SK-N-SH (cell line): ENCODE measurements around the gene DNAJB4. TPM values are rescaled to one million over a fixed set of nuclear protein-coding genes. Genes with fewer than 3 reads are reported as not detected.

Experiments used
- CTCF ChIA-PET: fragments of 300-600, 350-600 bp; formaldehyde crosslinking; extraction: SDS; loops from one replicate; lab custom pipeline; 2021; lab: Yijun Ruan, JAX
- POLR2A ChIA-PET: fragments of 350-600 bp; sonication (Branson Sonifier 250); formaldehyde crosslinking; extraction: SDS; loops from one replicate; lab custom pipeline; 2020; ENCODE audit warnings: antibody characterized with exemption, inconsistent platforms; lab: Yijun Ruan, JAX
- DNase-seq: peaks from one replicate; pipeline ENCODE4 v3.0.0; 2012
- H2AFZ ChIP-seq: fragments of 200-600 bp; sonication (generic); 2 replicates; pipeline ENCODE4 v1.8.1; 2016; ENCODE audit warnings: antibody characterized with exemption, mild to moderate bottlenecking, low read depth
- H3F3A ChIP-seq: fragments of 200-600 bp; sonication (generic); replicated peaks from 2 replicates; pipeline ENCODE3; 2016; ENCODE audit warnings: antibody characterized with exemption, mild to moderate bottlenecking; ENCODE audit not compliant: insufficient read depth
- H3K27ac ChIP-seq, 2 experiments: fragments of 200-500 bp in 1 of 2; fragments of 200-600 bp in 1 of 2; sonication (Bioruptor generic) in 1 of 2; sonication (generic), shearing (Covaris generic) in 1 of 2; 2 replicates each; pipeline versions ENCODE4 v1.5.1 to v1.6.1; 2014 to 2016; ENCODE audit warnings: low read depth in 2 of 2, inconsistent platforms in 1 of 2, low read length in 1 of 2, mild to moderate bottlenecking in 1 of 2, mixed read lengths in 1 of 2
- H3K27me3 ChIP-seq: fragments of 200-600 bp; sonication (generic), shearing (Covaris generic); 2 replicates; pipeline ENCODE4 v1.6.1; 2016; ENCODE audit warnings: mixed run types; ENCODE audit not compliant: insufficient read depth
- H3K36me3 ChIP-seq, 2 experiments: fragments of 200-500 bp in 1 of 2; fragments of 200-600 bp in 1 of 2; sonication (Bioruptor generic) in 1 of 2; sonication (generic) in 1 of 2; replicated peaks in 1 of 2; 2 replicates each; pipeline versions ENCODE3 to v1.5.1; 2014 to 2016; ENCODE audit warnings: low read length in 1 of 2, mild to moderate bottlenecking in 1 of 2; ENCODE audit not compliant: insufficient read depth in 2 of 2, control insufficient read depth in 1 of 2
- H3K4me1 ChIP-seq, 2 experiments: fragments of 200-500 bp in 1 of 2; fragments of 200-600 bp in 1 of 2; sonication (Bioruptor generic) in 1 of 2; sonication (generic), shearing (Covaris generic) in 1 of 2; 2 replicates each; pipeline versions ENCODE4 v1.5.1 to v1.6.1; 2014 to 2016; ENCODE audit warnings: low read depth in 1 of 2, low read length in 1 of 2, mixed run types in 1 of 2; ENCODE audit not compliant: insufficient read depth in 2 of 2, control insufficient read depth in 1 of 2
- H3K4me2 ChIP-seq: fragments of 200-600 bp; sonication (generic), shearing (Covaris generic); 2 replicates; pipeline ENCODE4 v1.6.1; 2017; ENCODE audit warnings: mixed run types
- H3K4me3 ChIP-seq, 2 experiments: fragments of 200-500 bp in 1 of 2; fragments of 200-600 bp in 1 of 2; sonication (Bioruptor generic) in 1 of 2; sonication (generic), shearing (Covaris generic) in 1 of 2; 2 replicates each; pipeline versions ENCODE4 v1.5.1 to v1.8.1; 2014 to 2016; ENCODE audit warnings: low read depth in 2 of 2, inconsistent platforms in 1 of 2, low read length in 1 of 2, mild to moderate bottlenecking in 1 of 2, mixed read lengths in 1 of 2, moderate library complexity in 1 of 2
- H3K79me2 ChIP-seq: fragments of 200-600 bp; sonication (generic); 2 replicates; pipeline ENCODE4 v1.8.1; 2017; ENCODE audit warnings: mild to moderate bottlenecking; ENCODE audit not compliant: insufficient read depth
- H3K9ac ChIP-seq: fragments of 200-600 bp; sonication (generic); 2 replicates; pipeline ENCODE4 v1.6.1; 2017; ENCODE audit warnings: mixed run types
- H3K9me2 ChIP-seq: fragments of 200-600 bp; sonication (generic); 2 replicates; pipeline ENCODE4 v1.6.1; 2017; ENCODE audit warnings: mixed run types
- H3K9me3 ChIP-seq: fragments of 200-600 bp; sonication (generic); 2 replicates; pipeline ENCODE4 v1.6.1; 2017; ENCODE audit warnings: mixed run types, mild to moderate bottlenecking, moderate library complexity
- H4K20me1 ChIP-seq: fragments of 200-600 bp; sonication (generic); 2 replicates; pipeline ENCODE4 v1.6.1; 2017; ENCODE audit warnings: mild to moderate bottlenecking, mixed run types; ENCODE audit not compliant: insufficient read depth
- FOSL2 ChIP-seq: IDR thresholded peaks from 2 replicates; pipeline ENCODE4 v1.4.0; 2012; ENCODE audit warnings: low read depth, mild to moderate bottlenecking, moderate library complexity, borderline replicate concordance
- FOXJ3 ChIP-seq: sonication (generic); formaldehyde crosslinking; IDR thresholded peaks from 2 replicates; pipeline ENCODE4 v1.5.1; 2020; ENCODE audit warnings: mild to moderate bottlenecking, missing genetic modification reagents
- NRF1 ChIP-seq: IDR thresholded peaks from 2 replicates; pipeline ENCODE4 v1.6.1; 2012; ENCODE audit warnings: low read depth, mild to moderate bottlenecking, low read length
- PBX3 ChIP-seq: IDR thresholded peaks from 2 replicates; pipeline ENCODE4; 2012
- POLR2AphosphoS5 ChIP-seq: IDR thresholded peaks from 2 replicates; pipeline ENCODE4 v1.6.1; 2012; ENCODE audit warnings: low read depth, low read length
- REST ChIP-seq: IDR thresholded peaks from 2 replicates; pipeline ENCODE4 v1.6.1; 2012; ENCODE audit warnings: mild to moderate bottlenecking, low read depth, low read length, moderate library complexity
- RFX5 ChIP-seq: IDR thresholded peaks from 2 replicates; pipeline ENCODE4 v1.6.1; 2012; ENCODE audit warnings: mild to moderate bottlenecking, improper control_type of control experiment, low read length
- WGBS: methylation state at CpG from one replicate; pipeline ENCODE4 v1.1.6; 2017; ENCODE audit warnings: low lambda C conversion rate; 5-methylcytosine and 5-hydroxymethylcytosine counted together
- polyA plus RNA-seq, 3 experiments: library from polyadenylated mRNA; depleted of rRNA; stranded (reverse); fragments of >200 nt; gene quantifications; 2 replicates each; pipeline ENCODE4 v1.2.3, GENCODE V29; 2012

The DNAJB4 gene
- polyA plus RNA-seq, 1 of the 3 experiments (the other 2 are of a cell fraction) = 13.5 TPM

GRCh38 chr1:77972080-77972479, 32.7 kb upstream of the DNAJB4 start:
- Histone ChIP-seq H3K9me3 (no peaks in the 10 kb centered on the region), H3K4me3 (no peak overlapping the region)
- TF ChIP-seq REST = no peak
- TF ChIP-seq, all 33 proteins: peak for 0
- Histone ChIP-seq H2AFZ (no peak overlapping the region), H3K79me2 (peaks cover 100% of the 10 kb centered on the region), H3K4me1 (peaks cover 5 to 18% of the 10 kb centered on the region in 2 experiments), H3K9me2 (no peaks in the 10 kb centered on the region), H3K4me2 (no peak overlapping the region), H4K20me1 (peaks cover 94% of the 10 kb centered on the region), H3K27ac (no peak overlapping the region), H3K9ac (no peak overlapping the region), H3F3A (peaks cover 15% of the 10 kb centered on the region), H3K27me3 (no peaks in the 10 kb centered on the region), H3K36me3 (peaks cover 46 to 86% of the 10 kb centered on the region in 2 experiments)
- no peak for DNase-seq
- 97% methylated on average over 3 of the region's 3 CpGs for WGBS
- ChIA-PET CTCF (no interaction called here), POLR2A (no interaction called here)

- Histone ChIP-seq H3K9me3 (no peaks in the 10 kb centered on the region), H3K9me2 (no peaks in the 10 kb centered on the region), H3K4me2 (peak overlapping the region; percentile 87), H2AFZ (no peak overlapping the region), H3K4me3 (peak overlapping the region; percentile 88 to 91; a peak in 3 of 4 replicates), H3K79me2 (peaks cover 95% of the 10 kb centered on the region), H3K36me3 (peaks cover 15 to 60% of the 10 kb centered on the region in 2 experiments), H3K4me1 (peaks cover 5 to 18% of the 10 kb centered on the region in 2 experiments), H3F3A (peaks cover 27% of the 10 kb centered on the region), H3K27me3 (no peaks in the 10 kb centered on the region)
- DNase-seq = no peak
- WGBS = 18% methylated on average over 4 of the region's 4 CpGs
- TF ChIP-seq FOSL2 = peak; percentile 2; the same call in 1 of the 2 replicates
- no peak for TF ChIP-seq PBX3
- TF ChIP-seq, all 33 proteins: peak for 1
- CTCF ChIA-PET = interaction anchor here (0.7 to 1.0 kb wide), 3 partner anchors 9 to 1746 kb away, joined by 3 to 4 read pairs (median 3); no protein-coding TSS in a partner anchor
- peak overlapping the region in 1 of 2 experiments; percentile 99; a peak in 2 of 4 replicates for H3K27ac ChIP-seq
- H3K9ac ChIP-seq = peak overlapping the region; percentile 100; the same call in 1 of the 2 replicates
- peaks cover 77% of the 10 kb centered on the region for H4K20me1 ChIP-seq
- POLR2A ChIA-PET = no interaction called here
Measured at GRCh38 chr1:77975386-77975785, 29.4 kb upstream of the DNAJB4 start.

- peaks cover 27% of the 10 kb centered on the region for H3F3A ChIP-seq
- TF ChIP-seq POLR2AphosphoS5 (no peak), FOXJ3 (CRISPR knock-in tag) (no peak), NRF1 (no peak), RFX5 (no peak)
- TF ChIP-seq, all 33 proteins: peak for 0
- peak overlapping the region in 1 of 2 experiments; percentile 99; a peak in 2 of 4 replicates for H3K27ac ChIP-seq
- H3K4me1 ChIP-seq = peaks cover 9 to 18% of the 10 kb centered on the region in 2 experiments
- peaks cover 72% of the 10 kb centered on the region for H4K20me1 ChIP-seq
- DNase-seq = no peak
- H3K4me2 ChIP-seq = peak overlapping the region; percentile 87
- H2AFZ ChIP-seq = no peak overlapping the region
- no peaks in the 10 kb centered on the region for H3K9me2 ChIP-seq
- CTCF ChIA-PET = interaction anchor here (0.7 to 1.0 kb wide), 4 partner anchors 9 to 1746 kb away, joined by 3 to 4 read pairs (median 4); no protein-coding TSS in a partner anchor
- 40% methylated on average over 2 of the region's 2 CpGs for whole genome bisulfite sequencing
- no peaks in the 10 kb centered on the region for H3K9me3 ChIP-seq
- peaks cover 13 to 55% of the 10 kb centered on the region in 2 experiments for H3K36me3 ChIP-seq
- H3K9ac ChIP-seq = peak overlapping the region; percentile 100; the same call in 1 of the 2 replicates
- H3K4me3 ChIP-seq = peak overlapping the region; percentile 88 to 91; a peak in 3 of 4 replicates
- H3K27me3 ChIP-seq = no peaks in the 10 kb centered on the region
- H3K79me2 ChIP-seq = peaks cover 95% of the 10 kb centered on the region
- POLR2A ChIA-PET = interaction anchor here (0.6 kb wide), 3 partner anchors 307 to 639 kb away, joined by 3 to 5 read pairs (median 3); no protein-coding TSS in a partner anchor
Measured at GRCh38 chr1:77975907-77976306, 28.8 kb upstream of the DNAJB4 start.
